SK-MEL-5 (cell line): Measurements from ENCODE around the gene MEGF6. TPM values are rescaled to one million over a fixed set of nuclear protein-coding genes. Genes with fewer than 3 reads are reported as not detected.
A peak's percentile ranks its signal among the peaks of the same experiment; 100 is the strongest.

Source experiments
- DNase-seq: peaks from one replicate; pipeline ENCODE4 v3.0.0-alpha.2; 2016; ENCODE audit warnings: low read depth, low spot score
- in situ Hi-C: cut with HindIII; loops from 2 replicates; pipeline ENCODE4 v1.10.0; 2016; ENCODE audit warnings: low sequenced_read_pairs, high pct_unique_total_duplicates, low pct_unique_long_range_greater_than_20kb
- total RNA-seq: library from RNA; depleted of rRNA; stranded (reverse); fragments of >200 nt; shearing (Covaris generic); gene quantifications from 2 replicates; pipeline ENCODE4 v1.2.3, GENCODE V29; 2014

Gene MEGF6
- total RNA-seq, 1 experiment from 2014 or later: 0.90 TPM

- in situ Hi-C loops: no loop called here
Observed at GRCh38 chr1:3618531-3618880, 7.2 kb upstream of the MEGF6 start.

GRCh38 chr1:3617806-3618345 lies 6.6 kb upstream of the MEGF6 start:
- no peak for DNase-seq
- in situ Hi-C loops: no loop called here

More at GRCh38 chr1:3618531-3618880, 7.2 kb upstream of the MEGF6 start:
- DNase-seq: no peak

GRCh38 chr1:3616861-3617260 lies 5.6 kb upstream of the MEGF6 start:
- DNase-seq: no peak
- in situ Hi-C loops: no loop called here

GRCh38 chr1:3614755-3615742 lies 3.7 kb upstream of the MEGF6 start:
- DNase-seq: peak; percentile 30
- in situ Hi-C loops: no loop called here

- no peak for DNase-seq
- in situ Hi-C loops: no loop called here
Observed at GRCh38 chr1:3612123-3612522, 815 bp upstream of the MEGF6 start.

- no peak for DNase-seq
- in situ Hi-C loops: no loop called here
Observed at GRCh38 chr1:3610527-3611169, 660 bp downstream of the MEGF6 start.

GRCh38 chr1:3609769-3610526 lies 1.4 kb downstream of the MEGF6 start:
- DNase-seq: no peak
- in situ Hi-C loops: no loop called here

- in situ Hi-C loops: no loop called here
- DNase-seq: no peak
Observed at GRCh38 chr1:3609016-3609768, 2.1 kb downstream of the MEGF6 start.

- in situ Hi-C loops: no loop called here
- DNase-seq: no peak
Observed at GRCh38 chr1:3608154-3608553, 3.2 kb downstream of the MEGF6 start.

GRCh38 chr1:3607703-3608065 lies 3.6 kb downstream of the MEGF6 start:
- in situ Hi-C loops: no loop called here
- DNase-seq: no peak

GRCh38 chr1:3606779-3607702 lies 4.3 kb downstream of the MEGF6 start:
- no peak for DNase-seq

GRCh38 chr1:3604997-3605823 lies 6.1 kb downstream of the MEGF6 start:
- DNase-seq: no peak
- in situ Hi-C loops: no loop called here

More at GRCh38 chr1:3606779-3607702, 4.3 kb downstream of the MEGF6 start:
- in situ Hi-C loops: no loop called here

GRCh38 chr1:3604468-3604974 lies 6.8 kb downstream of the MEGF6 start:
- DNase-seq: no peak
- in situ Hi-C loops: no loop called here

GRCh38 chr1:3603571-3604467 lies 7.5 kb downstream of the MEGF6 start:
- in situ Hi-C loops: no loop called here

GRCh38 chr1:3603156-3603555 lies 8.2 kb downstream of the MEGF6 start:
- no peak for DNase-seq

More at GRCh38 chr1:3603571-3604467, 7.5 kb downstream of the MEGF6 start:
- DNase-seq: no peak

More at GRCh38 chr1:3603156-3603555, 8.2 kb downstream of the MEGF6 start:
- in situ Hi-C loops: no loop called here
